OCI-LY3 (cell line): ENCODE measurements around the gene UIMC1.

Experiments used
- EZH2phosphoT487 ChIP-seq: fragments of 200-600 bp; shearing (Covaris generic); IDR thresholded peaks from 2 replicates; pipeline ENCODE4 v1.6.1; 2018; ENCODE audit warnings: antibody characterized with exemption, mixed run types, low read depth
- TF ChIP-seq, protein P1 (sequence below): fragments of 200-600, 300-600 bp; sonication (generic); IDR thresholded peaks from 2 replicates; pipeline ENCODE4 v1.5.1; 2014; ENCODE audit warnings: antibody characterized with exemption, low read length, low read depth

DNA sequence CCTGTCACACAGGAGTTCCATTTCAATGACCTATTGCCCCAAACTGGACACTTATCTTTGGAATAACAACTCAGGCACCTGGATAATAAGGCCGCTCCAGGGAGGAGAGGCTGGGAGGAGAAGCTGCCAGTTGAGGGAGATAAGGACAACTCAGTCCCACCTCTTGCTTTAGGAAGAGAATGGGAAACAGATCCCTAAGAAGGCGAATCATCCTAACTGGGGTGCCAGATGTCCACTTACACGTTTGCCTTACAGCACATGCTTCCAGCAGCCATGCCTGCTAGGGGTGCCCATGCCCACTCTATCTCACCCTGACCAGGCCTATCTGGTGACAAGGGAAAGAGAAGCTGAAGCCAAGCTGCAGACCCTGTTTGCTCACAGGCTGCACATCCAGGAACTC, 113.9 kb downstream of the UIMC1 start:
- TF ChIP-seq, protein P1, sequence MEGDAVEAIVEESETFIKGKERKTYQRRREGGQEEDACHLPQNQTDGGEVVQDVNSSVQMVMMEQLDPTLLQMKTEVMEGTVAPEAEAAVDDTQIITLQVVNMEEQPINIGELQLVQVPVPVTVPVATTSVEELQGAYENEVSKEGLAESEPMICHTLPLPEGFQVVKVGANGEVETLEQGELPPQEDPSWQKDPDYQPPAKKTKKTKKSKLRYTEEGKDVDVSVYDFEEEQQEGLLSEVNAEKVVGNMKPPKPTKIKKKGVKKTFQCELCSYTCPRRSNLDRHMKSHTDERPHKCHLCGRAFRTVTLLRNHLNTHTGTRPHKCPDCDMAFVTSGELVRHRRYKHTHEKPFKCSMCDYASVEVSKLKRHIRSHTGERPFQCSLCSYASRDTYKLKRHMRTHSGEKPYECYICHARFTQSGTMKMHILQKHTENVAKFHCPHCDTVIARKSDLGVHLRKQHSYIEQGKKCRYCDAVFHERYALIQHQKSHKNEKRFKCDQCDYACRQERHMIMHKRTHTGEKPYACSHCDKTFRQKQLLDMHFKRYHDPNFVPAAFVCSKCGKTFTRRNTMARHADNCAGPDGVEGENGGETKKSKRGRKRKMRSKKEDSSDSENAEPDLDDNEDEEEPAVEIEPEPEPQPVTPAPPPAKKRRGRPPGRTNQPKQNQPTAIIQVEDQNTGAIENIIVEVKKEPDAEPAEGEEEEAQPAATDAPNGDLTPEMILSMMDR, result no peak
- no peak for TF ChIP-seq EZH2phosphoT487
